Pancreas (tissue), 10 donors: ENCODE results near the gene FANK1. TPM values are rescaled to one million over a fixed set of nuclear protein-coding genes. Genes with fewer than 3 reads are reported as not detected.
"Not testable (repeated sequence)": the region's sequence is repeated elsewhere in the genome, so short reads cannot be mapped to it uniquely, and the experiment has no call there.

ENCODE experiments used
- ATAC-seq, 4 donors: fragments of 200-7000 bp; cut with Tn5 transposase; one replicate each; pipeline versions ENCODE4 v1.8.0 to v1.9.1; 2020; ENCODE audit warnings: mild to moderate bottlenecking in 4 of 4, moderate library complexity in 4 of 4
- DNase-seq, 6 donors: peaks; one replicate each; pipeline ENCODE4 v3.0.0-alpha.2; 2020
- FAIRE-seq: peaks from 2 replicates; lab custom pipeline; 2012; peaks lifted over from hg19 to GRCh38; lab: Jason Lieb, UNC
- H3K27ac ChIP-seq, 4 donors: fragments of 200-600 bp; sonication (generic); 1 replicate in 3 of 4; 2 replicates in 1 of 4; pipeline versions ENCODE4 v1.5.0 to v1.8.0; 2020
- H3K27me3 ChIP-seq, 4 donors: fragments of 200-600 bp; one replicate each; pipeline ENCODE4 v1.8.0; 2021
- H3K36me3 ChIP-seq, 3 donors: fragments of 200-600 bp; sonication (generic) in 1 of 3; one replicate each; pipeline versions ENCODE4 v1.5.0 to v1.8.0; 2020 to 2021
- H3K4me1 ChIP-seq, 3 donors: fragments of 200-600 bp; one replicate each; pipeline ENCODE4 v1.8.0; 2021
- H3K4me3 ChIP-seq, 4 donors: fragments of 200-600 bp; sonication (generic) in 2 of 4; one replicate each; pipeline versions ENCODE4 v1.5.0 to v1.8.0; 2020 to 2021
- H3K9me3 ChIP-seq, 4 donors: fragments of 200-600 bp; one replicate each; pipeline ENCODE4 v1.8.0; 2021
- CTCF ChIP-seq, 4 donors: fragments of 200-600 bp; sonication (generic) in 3 of 4; IDR thresholded peaks; one replicate each; pipeline versions ENCODE4 v1.5.0 to v1.8.0; 2021; ENCODE audit warnings: antibody characterized with exemption in 4 of 4
- WGBS, 2 donors: extraction: QIAGEN DNeasy Blood & Tissue Kit; methylation state at CpG; one replicate each; pipeline ENCODE4 v1.1.7; 2013; 5-methylcytosine and 5-hydroxymethylcytosine counted together
- intact Hi-C, 3 donors: fragments of 100-400 bp; cut with DNase I; formaldehyde crosslinking; loops; one replicate each; pipeline versions ENCODE4 v1.11.1 to v1.14.2; 2022
- polyA plus RNA-seq, 2 donors: library from polyadenylated mRNA; stranded (reverse); fragments of 200-250 nt; gene quantifications; one replicate each; pipeline ENCODE4 v1.2.3, GENCODE V29; 2013
- total RNA-seq, 6 donors: library from RNA; stranded (reverse); fragmentation: NEBNext Ultra II Directional in 4 of 6; extraction: Animal tissue kit (Norgen Biotek cat#: 25700) in 4 of 6; gene quantifications; one replicate each; pipeline versions ENCODE4 v1.2.1 to v1.2.4, GENCODE V29; 2021 to 2023
- donor health status: healthy with polysubstance abuse.
- donor health status: DM: no; HTN: no; CAD: no; lungs with moderate emphysema.
- donor health status: DM: no; HTN: no; CAD: no.
- donor health status: control.
- donor health status: control.
- donor health status: Bipolar disorder and iron deficiency.
- donor health status: DM: yes; HTN: yes; CAD: no.
- donor health status: DM: no; HTN: no; CAD: no.
- donor health status: DM: no; HTN: no; CAD: no.
- donor health status: DM: yes; HTN: yes; CAD: no.

Gene FANK1
- total RNA-seq: 1 to 10 TPM; 1.6 to 4.3 (median 2.3) TPM
- polyA plus RNA-seq: 10 to 100 TPM in 1 of 2 donors, 1 to 10 TPM in 1; 5.7 to 13.2 TPM

GRCh38 chr10:125896088-125896934 lies at the start of gene FANK1:
Gene FANK1, plus strand, starts transcription at chr10:125896564. Its CDS starts 79 bp downstream, at chr10:125896643.
- intact Hi-C loops, FAIRE-seq, H3K9me3 ChIP-seq, H3K36me3 ChIP-seq, H3K27me3 ChIP-seq: not testable (repeated sequence)
- peaks cover 0 to 12% (median 8%) of the 10 kb centered on the region in 3 donors for H3K4me1 ChIP-seq
- H3K27ac ChIP-seq: peak within 1 kb of the TSS; percentile 88 to 98 (median 88)
- H3K4me3 ChIP-seq: peak within 1 kb of the TSS; percentile 44 to 96 (median 76)
- peak; percentile 86 to 95 (median 92) for DNase-seq
- 19 to 30% methylated on average over 89 to 106 of the region's 106 CpGs for WGBS, 2 donors
- peak; percentile 88 to 93 (median 91) for ATAC-seq

GRCh38 chr10:125846894-125847293 lies 49.5 kb upstream of the FANK1 start:
- Histone ChIP-seq H3K36me3 (peaks cover 0 to 20% (median 7%) of the 10 kb centered on the region in 3 donors), H3K27ac (peak overlapping the region in 1 of 4 donors; percentile 56), H3K27me3 (no peaks in the 10 kb centered on the region), H3K4me3 (no peak overlapping the region), H3K4me1 (peaks cover 27 to 40% (median 34%) of the 10 kb centered on the region in 3 donors), H3K9me3 (no peaks in the 10 kb centered on the region)
- no peak for ATAC-seq
- intact Hi-C loops: no loop called here
- no peak for FAIRE-seq
- 95 to 97% methylated on average over 3 of the region's 3 CpGs for WGBS, 2 donors
- no peak for DNase-seq
- TF ChIP-seq CTCF (IDR thresholded peaks at IDR 0.05): no peak

- no peaks in the 10 kb centered on the region for H3K9me3 ChIP-seq
- intact Hi-C loops: no loop called here
- no peak for ATAC-seq
- peaks cover 23 to 40% (median 34%) of the 10 kb centered on the region in 3 donors for H3K4me1 ChIP-seq
- FAIRE-seq: no peak
- TF ChIP-seq CTCF (IDR thresholded peaks at IDR 0.05): no peak
- DNase-seq: no peak
- no peak overlapping the region for H3K4me3 ChIP-seq
- H3K27me3 ChIP-seq: no peaks in the 10 kb centered on the region
- H3K36me3 ChIP-seq: peaks cover 0 to 32% (median 7%) of the 10 kb centered on the region in 3 donors
- 40 to 49% methylated on average over 2 of the region's 2 CpGs for WGBS, 2 donors
- no peak overlapping the region for H3K27ac ChIP-seq
These were observed 48.0 kb upstream of the FANK1 start for GRCh38 chr10:125848371-125848770.

GRCh38 chr10:125848857-125849256 lies 47.5 kb upstream of the FANK1 start:
- Histone ChIP-seq H3K4me3 (no peak overlapping the region), H3K9me3 (no peaks in the 10 kb centered on the region), H3K4me1 (peaks cover 23 to 40% (median 29%) of the 10 kb centered on the region in 3 donors), H3K27me3 (no peaks in the 10 kb centered on the region), H3K36me3 (peaks cover 0 to 32% (median 7%) of the 10 kb centered on the region in 3 donors), H3K27ac (no peak overlapping the region)
- DNase-seq (no peak), FAIRE-seq (no peak), ATAC-seq (no peak)
- intact Hi-C loops: no loop called here
- TF ChIP-seq CTCF (IDR thresholded peaks at IDR 0.05): no peak
- WGBS, 2 donors: 59 to 61% methylated on average over 2 of the region's 2 CpGs

- intact Hi-C loops: no loop called here
- WGBS, 2 donors: 57 to 58% methylated on average over 7 of the region's 7 CpGs
- H3K9me3 ChIP-seq: no peaks in the 10 kb centered on the region
- no peaks in the 10 kb centered on the region for H3K27me3 ChIP-seq
- H3K27ac ChIP-seq: no peak overlapping the region
- no peak for FAIRE-seq
- no peak overlapping the region for H3K4me3 ChIP-seq
- DNase-seq: no peak
- peak in 3 of 4 donors; percentile 33 to 64 (median 58) for ATAC-seq
- peak in 1 of 4 donors; percentile 14 for TF ChIP-seq CTCF (IDR thresholded peaks at IDR 0.05)
- H3K36me3 ChIP-seq: peaks cover 0 to 32% (median 7%) of the 10 kb centered on the region in 3 donors
- peaks cover 18 to 35% (median 23%) of the 10 kb centered on the region in 3 donors for H3K4me1 ChIP-seq
These were observed 46.9 kb upstream of the FANK1 start for GRCh38 chr10:125849448-125849847.
